Skeletal muscle satellite cell (primary cell): ENCODE measurements around the gene SLF2.

Experiments
- H3K27me3 ChIP-seq: 2 replicates; pipeline ENCODE4 v1.7.0; 2013; ENCODE audit warnings: low read length; ENCODE audit not compliant: control insufficient read depth, insufficient read depth
- H3K36me3 ChIP-seq: 2 replicates; pipeline ENCODE4 v1.7.0; 2013; ENCODE audit warnings: mild to moderate bottlenecking, control low read depth, low read length; ENCODE audit not compliant: insufficient read depth
- H3K4me1 ChIP-seq: 2 replicates; pipeline ENCODE4 v1.7.0; 2013; ENCODE audit warnings: low read length; ENCODE audit not compliant: control insufficient read depth, insufficient read depth
- H3K4me2 ChIP-seq: 2 replicates; pipeline ENCODE4 v1.7.0; 2013; ENCODE audit warnings: mild to moderate bottlenecking, low read length
- H3K4me3 ChIP-seq: 2 replicates; pipeline ENCODE4 v1.7.0; 2013; ENCODE audit warnings: low read length
- H3K9ac ChIP-seq: 2 replicates; pipeline ENCODE4 v1.7.0; 2013; ENCODE audit warnings: mild to moderate bottlenecking, low read depth, low read length, moderate library complexity
- H3K9me3 ChIP-seq: replicated peaks from 2 replicates; pipeline ENCODE4 v1.7.0; 2013; ENCODE audit warnings: mild to moderate bottlenecking, control low read depth, low read length

Gene SLF2

DNA sequence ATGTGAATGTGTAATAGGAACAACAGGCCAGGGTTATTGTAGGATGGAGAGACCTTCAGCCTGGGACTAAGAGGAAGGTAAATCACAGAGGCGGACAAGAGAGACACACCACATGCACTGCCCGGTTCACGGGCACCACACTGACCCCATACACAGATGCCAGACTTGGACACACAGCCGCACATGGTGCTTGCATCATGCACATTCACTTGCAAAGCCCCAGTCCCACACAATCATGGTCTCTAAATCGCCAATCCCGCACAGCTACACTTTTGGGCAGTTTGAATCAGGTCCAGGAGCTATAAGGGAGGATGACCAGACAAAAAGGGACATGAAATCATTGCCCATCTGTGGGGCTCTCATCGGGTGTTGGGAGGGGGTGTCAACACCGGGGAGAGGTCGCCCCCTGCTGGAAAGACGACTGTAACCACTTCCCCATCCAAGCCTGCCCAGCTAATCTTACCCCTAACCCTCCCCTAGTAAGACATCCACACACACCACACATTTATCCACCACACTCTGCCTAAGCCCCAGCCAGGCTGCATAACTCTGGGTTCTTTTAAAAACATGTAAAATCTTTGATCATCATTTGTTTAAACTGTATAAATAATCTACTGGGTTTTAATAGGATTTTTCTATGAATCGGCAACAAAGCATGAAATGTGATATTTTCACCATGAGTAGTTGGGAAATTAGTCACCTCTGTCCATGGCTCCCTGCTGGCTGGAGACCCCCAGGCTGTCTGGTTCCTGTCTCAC, 40.5 kb upstream of the SLF2 start:
- H3K27me3 ChIP-seq = peaks cover 15% of the 10 kb centered on the region

DNA sequence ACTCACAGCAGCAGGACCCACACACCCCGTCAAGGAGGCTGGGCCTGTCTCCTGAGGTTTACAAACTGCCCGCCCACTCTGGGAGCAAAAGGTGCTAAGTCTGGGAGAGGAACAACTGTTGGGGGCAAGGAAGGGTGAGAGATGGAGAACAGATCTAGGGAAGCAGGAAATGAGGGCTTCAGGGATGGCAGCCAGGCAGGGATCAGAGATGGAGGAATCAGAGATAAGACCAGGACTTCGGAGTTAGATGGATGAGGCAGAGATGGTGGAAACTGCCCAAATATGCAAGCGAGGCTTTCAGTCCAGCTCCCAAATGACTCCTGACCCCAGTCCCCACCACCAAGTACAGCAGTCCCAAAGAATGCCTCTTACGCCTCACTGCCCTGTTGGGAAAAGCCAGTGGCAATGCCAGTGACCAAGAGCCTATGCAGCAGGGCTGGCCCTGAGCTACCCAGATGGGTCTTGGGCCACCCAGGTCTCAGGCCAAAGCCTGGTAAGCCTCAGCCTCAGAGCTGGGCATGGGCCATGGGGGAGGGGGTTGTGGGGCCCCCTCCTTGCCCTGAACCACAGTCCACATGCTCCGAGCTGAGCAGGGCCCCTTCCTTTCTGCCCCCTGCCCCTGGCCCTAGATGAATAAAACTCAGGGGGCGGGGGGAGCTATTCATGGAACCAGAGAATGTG, 39.5 kb upstream of the SLF2 start:
- H3K4me3 ChIP-seq = no peak overlapping the region
- peaks cover 7% of the 10 kb centered on the region for H3K4me1 ChIP-seq
- H3K9ac ChIP-seq = no peak overlapping the region
- no peak overlapping the region for H3K4me2 ChIP-seq
- H3K9me3 ChIP-seq = no peaks in the 10 kb centered on the region
- peaks cover 7% of the 10 kb centered on the region for H3K27me3 ChIP-seq
- no peaks in the 10 kb centered on the region for H3K36me3 ChIP-seq

More for the DNA sequence above, 40.5 kb upstream of the SLF2 start:
- no peaks in the 10 kb centered on the region for H3K9me3 ChIP-seq
- H3K4me1 ChIP-seq = peaks cover 7% of the 10 kb centered on the region
- H3K4me2 ChIP-seq = no peak overlapping the region
- no peaks in the 10 kb centered on the region for H3K36me3 ChIP-seq
- no peak overlapping the region for H3K9ac ChIP-seq
- H3K4me3 ChIP-seq = no peak overlapping the region

DNA sequence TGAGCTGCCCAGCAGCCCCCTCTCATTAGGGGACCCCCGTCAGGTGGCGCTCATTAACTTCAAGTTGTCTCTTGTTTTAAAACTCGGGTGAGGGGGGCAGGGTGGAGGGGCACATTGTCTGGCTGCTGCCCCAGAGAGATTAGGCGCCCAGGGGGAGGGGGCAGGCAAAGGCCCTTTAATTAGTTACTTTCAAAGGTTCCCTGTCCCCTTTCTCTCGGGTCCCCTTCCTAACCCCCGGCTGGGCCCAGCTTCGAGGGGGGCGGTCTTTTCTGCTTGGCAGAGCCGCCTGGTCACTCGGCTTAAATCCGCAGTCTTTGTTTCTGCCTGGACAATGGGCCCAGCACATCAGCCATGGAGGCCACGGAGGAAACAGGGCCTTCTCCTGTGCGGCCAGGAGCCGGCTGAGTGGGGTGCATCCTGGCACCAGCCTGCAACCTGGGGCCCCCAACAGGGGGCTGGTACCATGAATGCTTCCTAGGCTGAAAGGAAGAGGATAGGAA, 38.9 kb upstream of the SLF2 start:
- peaks cover 7% of the 10 kb centered on the region for H3K4me1 ChIP-seq
- no peak overlapping the region for H3K4me2 ChIP-seq
- H3K4me3 ChIP-seq = no peak overlapping the region
- no peaks in the 10 kb centered on the region for H3K9me3 ChIP-seq
- no peaks in the 10 kb centered on the region for H3K36me3 ChIP-seq
- no peak overlapping the region for H3K9ac ChIP-seq
- peaks cover 4% of the 10 kb centered on the region for H3K27me3 ChIP-seq

DNA sequence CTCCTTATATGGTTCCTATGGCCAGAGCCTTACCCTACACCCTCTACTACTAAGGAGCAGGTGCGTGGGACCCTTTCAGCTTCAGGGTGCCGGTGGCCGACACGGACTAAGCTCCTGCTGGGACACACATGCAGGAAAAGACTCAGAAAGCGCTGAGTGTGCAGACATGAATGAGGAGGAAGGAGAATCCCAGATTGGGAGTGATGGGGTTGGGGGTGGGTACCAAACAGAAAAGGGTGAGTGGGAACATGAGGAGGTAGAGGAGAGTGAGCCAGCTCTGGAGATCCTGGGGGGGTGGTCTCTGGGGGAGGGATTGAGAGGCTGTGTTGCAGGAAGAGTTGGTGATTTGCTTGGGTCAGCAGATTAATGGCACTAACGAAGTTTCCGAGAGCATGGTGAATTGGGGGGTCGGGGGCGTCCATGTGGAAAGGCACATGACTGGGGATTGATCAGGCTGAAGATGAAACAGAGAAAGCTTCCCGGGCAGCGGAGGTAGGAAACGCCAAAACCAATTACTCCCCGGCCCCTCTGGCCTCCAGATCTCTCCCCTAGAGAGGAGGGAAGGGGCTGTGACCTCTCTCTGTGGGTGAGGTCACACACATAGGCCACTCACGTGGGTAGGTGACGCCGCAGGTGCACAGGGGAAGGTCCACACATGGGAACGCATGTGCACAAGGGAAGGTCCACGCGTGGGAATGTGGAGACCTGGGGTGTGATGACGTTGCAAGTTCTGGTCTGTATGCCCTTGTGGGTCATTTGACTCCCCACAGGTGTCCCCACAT, 37.9 kb upstream of the SLF2 start:
- H3K27me3 ChIP-seq = peaks cover 4% of the 10 kb centered on the region
- H3K36me3 ChIP-seq = no peaks in the 10 kb centered on the region
- H3K4me1 ChIP-seq = peaks cover 7% of the 10 kb centered on the region
- H3K9ac ChIP-seq = no peak overlapping the region
- no peak overlapping the region for H3K4me3 ChIP-seq
- H3K4me2 ChIP-seq = no peak overlapping the region
- H3K9me3 ChIP-seq = no peaks in the 10 kb centered on the region

DNA sequence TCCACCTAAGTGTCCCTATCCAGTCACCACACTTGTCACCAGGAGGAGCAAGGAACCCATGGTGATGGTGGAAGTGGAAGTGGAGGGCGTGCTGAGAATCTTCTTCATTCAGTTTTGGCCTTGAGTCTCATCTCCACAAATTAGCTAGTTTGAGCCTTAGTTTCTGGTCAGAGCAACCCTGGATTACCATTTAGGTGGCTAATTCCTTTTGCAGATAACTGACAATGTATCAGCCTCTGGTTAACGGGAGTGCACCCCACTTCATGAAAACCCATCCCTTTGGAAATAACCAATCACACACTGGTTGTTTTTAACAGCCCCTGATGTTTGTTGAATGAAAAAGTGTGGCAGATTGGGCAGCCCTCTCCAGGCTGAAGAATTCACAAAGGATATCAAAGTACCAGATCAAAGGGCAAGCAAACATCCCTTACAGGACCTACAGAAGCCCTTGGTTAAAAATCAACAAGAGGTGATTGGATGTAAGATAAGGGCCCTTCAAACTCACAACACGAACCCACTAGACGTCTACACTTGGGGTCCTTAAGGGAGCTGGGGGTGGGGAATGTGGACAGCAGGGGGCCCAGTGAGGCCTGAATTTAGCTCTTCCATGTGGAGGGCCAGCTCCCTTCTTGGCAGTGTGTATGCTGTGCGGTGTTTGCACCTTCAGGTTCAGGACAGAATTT, 37.1 kb upstream of the SLF2 start:
- Histone ChIP-seq H3K4me1 (peaks cover 7% of the 10 kb centered on the region), H3K36me3 (no peaks in the 10 kb centered on the region), H3K4me3 (no peak overlapping the region), H3K9ac (no peak overlapping the region), H3K27me3 (peaks cover 4% of the 10 kb centered on the region), H3K9me3 (no peaks in the 10 kb centered on the region), H3K4me2 (no peak overlapping the region)

DNA sequence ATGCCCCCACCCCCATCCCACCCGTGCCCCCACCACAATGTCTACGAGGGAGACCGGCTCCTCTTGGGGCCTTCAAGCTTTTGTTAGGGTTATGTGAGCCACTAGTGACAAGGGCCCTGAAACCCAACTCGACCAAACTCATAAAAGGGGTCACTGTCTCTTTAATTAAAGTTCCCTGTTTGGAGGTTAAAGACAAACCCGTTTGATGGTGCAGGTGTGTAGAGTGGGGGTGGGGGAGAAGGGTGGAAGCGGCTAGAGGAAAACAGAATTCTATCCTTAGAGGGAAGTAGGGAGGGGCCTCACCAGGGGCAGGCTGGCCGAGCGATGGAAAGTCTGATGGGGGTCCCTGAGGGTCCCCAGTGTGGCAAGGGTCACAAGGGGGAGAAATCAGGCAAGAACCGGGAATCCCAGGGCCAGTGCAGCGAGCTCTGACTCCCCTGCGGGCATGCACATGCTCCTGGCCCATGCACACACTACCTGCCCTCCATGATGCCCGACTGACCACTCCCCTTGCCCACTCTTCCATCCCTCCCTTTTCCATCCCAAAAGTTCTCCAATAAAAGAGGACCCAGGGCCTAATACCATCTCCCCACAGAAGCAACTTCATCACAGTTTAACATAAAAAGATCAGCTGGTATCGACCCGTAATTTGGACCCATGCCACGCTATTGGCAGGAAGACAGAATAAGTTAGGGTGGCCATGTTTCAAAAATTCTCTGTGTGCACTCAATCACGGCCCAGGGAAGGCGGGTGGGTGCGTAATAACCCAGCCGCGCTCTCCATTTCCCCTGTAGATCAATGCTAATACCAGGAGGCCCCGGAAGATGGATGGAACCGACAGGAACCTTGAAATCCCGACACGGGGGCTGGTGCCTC, 35.9 kb upstream of the SLF2 start:
- Histone ChIP-seq H3K4me3 (no peak overlapping the region), H3K4me1 (peaks cover 10% of the 10 kb centered on the region), H3K4me2 (no peak overlapping the region), H3K9me3 (no peaks in the 10 kb centered on the region), H3K9ac (no peak overlapping the region), H3K27me3 (peaks cover 4% of the 10 kb centered on the region), H3K36me3 (no peaks in the 10 kb centered on the region)

DNA sequence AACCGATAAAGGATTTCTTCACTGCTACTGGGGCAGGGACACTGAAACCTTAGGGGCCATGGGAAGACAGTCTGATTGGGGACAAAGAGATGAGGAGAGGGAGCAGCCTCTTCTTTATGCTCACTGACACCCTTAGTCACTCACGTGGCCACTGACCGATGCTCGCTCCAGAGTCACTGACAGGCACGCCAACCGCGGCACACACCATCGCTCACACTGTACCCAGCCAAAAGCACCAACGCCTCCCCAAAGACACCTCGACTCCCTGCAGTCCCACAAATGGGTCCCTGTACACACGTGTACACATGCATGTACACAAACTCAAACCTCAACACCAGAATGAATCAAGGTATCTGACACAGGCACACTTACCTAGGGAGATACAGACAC, 35.3 kb upstream of the SLF2 start:
- H3K4me1 ChIP-seq = peaks cover 11% of the 10 kb centered on the region
- no peak overlapping the region for H3K9ac ChIP-seq
- H3K4me3 ChIP-seq = no peak overlapping the region
- H3K4me2 ChIP-seq = no peak overlapping the region
- H3K9me3 ChIP-seq = no peaks in the 10 kb centered on the region
- H3K36me3 ChIP-seq = no peaks in the 10 kb centered on the region
- peaks cover 4% of the 10 kb centered on the region for H3K27me3 ChIP-seq

DNA sequence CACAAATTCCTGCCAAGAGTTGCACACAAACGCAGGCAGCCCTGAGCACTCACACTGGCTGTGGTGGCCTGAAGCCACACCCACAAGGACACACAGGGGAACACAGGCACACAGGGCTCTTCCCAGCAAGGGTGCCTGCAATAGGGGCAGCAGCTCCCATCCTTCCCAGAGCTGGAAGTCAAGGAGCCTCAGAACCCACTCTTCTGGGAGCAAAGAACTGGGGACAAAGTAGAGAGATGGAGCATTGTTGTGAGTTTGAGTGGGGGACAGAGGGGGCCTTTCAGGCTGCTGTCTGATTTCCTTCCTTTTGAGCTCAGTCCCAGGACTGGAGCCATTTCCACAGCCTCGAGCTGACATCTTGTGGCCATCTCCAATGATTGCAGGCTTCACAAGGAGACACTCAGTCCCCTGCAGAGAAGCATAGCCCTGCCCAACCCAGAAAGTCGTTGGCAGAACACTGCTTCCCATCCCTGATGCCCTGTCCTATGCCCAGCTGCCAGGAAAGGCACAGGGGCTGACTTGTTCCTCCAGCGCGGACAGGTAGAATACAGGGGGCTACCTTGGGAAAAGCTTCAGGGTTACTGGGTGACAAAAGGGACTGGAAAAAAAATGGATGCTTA, 34.4 kb upstream of the SLF2 start:
- Histone ChIP-seq H3K36me3 (no peaks in the 10 kb centered on the region), H3K9me3 (no peaks in the 10 kb centered on the region), H3K9ac (no peak overlapping the region), H3K4me3 (no peak overlapping the region), H3K4me2 (no peak overlapping the region), H3K27me3 (peaks cover 4% of the 10 kb centered on the region), H3K4me1 (peaks cover 19% of the 10 kb centered on the region)

DNA sequence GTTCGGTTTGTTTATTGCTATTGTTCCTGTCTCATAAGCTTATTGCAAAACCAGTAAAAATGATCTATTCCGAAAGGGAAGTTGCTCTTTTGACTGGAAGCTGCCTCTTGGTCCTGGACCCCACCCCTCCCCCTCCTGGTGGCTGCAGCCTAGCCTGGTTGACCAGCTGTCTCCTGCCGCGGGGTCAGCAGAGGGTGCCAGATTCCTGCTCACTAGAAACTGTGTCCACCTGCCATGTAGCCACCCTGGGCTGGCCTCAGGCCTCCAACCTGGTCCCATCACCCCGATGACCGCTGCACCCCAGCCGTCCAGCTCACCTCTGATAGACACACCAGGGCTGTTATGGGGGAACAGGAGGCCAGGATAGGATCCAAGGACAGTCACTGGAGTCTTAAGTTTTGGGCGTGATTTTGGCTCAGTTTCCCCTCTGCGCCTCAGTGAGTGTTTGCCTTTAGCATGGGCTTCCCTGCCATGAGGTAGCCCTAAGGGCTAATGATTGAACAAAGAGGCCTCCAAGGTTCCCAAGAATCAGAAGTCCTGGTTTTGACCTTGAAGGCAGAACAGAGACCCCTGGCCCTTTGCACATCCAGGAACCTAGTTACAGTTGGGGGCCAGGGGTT, 32.9 kb upstream of the SLF2 start:
- Histone ChIP-seq H3K27me3 (peaks cover 4% of the 10 kb centered on the region), H3K4me3 (no peak overlapping the region)

More for the DNA sequence above, 32.9 kb upstream of the SLF2 start:
- Histone ChIP-seq H3K9ac (no peak overlapping the region), H3K9me3 (no peaks in the 10 kb centered on the region), H3K4me1 (peaks cover 22% of the 10 kb centered on the region), H3K36me3 (no peaks in the 10 kb centered on the region), H3K4me2 (no peak overlapping the region)
